HEK293 (cell line): ENCODE results near the gene RABGGTA.

Experiments used
- CTCF ChIA-PET: fragments of 350-600 bp; formaldehyde crosslinking; extraction: SDS; loops from one replicate; lab custom pipeline; 2021; ENCODE audit warnings: antibody characterized with exemption; lab: Yijun Ruan, JAX
- POLR2A ChIA-PET: fragments of 300-600 bp; formaldehyde crosslinking; extraction: SDS; loops from one replicate; lab custom pipeline; 2020; ENCODE audit warnings: antibody characterized with exemption, inconsistent platforms; lab: Yijun Ruan, JAX
- H3K27ac ChIP-seq: fragments of 200-500 bp; sonication (Bioruptor generic); 2 replicates; pipeline ENCODE4 v1.5.1; 2014; ENCODE audit warnings: low read depth, low read length, control low read depth, inconsistent platforms; ENCODE audit errors: extremely low read depth
- H3K36me3 ChIP-seq, 2 experiments: fragments of 200-500 bp in 1 of 2; sonication (Bioruptor generic) in 1 of 2; 1 replicate in 1 of 2; 2 replicates in 1 of 2; pipeline ENCODE4 v1.5.1; 2014 to 2017; ENCODE audit warnings: inconsistent platforms in 2 of 2, low read length in 2 of 2; ENCODE audit not compliant: control insufficient read depth in 2 of 2, insufficient read depth in 1 of 2
- H3K4me1 ChIP-seq: fragments of 200-500 bp; sonication (Bioruptor generic); 2 replicates; pipeline ENCODE4 v1.5.1; 2014; ENCODE audit warnings: mild to moderate bottlenecking, low read length, inconsistent platforms; ENCODE audit not compliant: control insufficient read depth, insufficient read depth
- H3K4me3 ChIP-seq: 2 replicates; pipeline ENCODE4 v1.5.1; 2011; ENCODE audit warnings: low read depth, mild to moderate bottlenecking, control low read depth, low read length, moderate library complexity
- H3K9me3 ChIP-seq: fragments of 200-500 bp; sonication (Bioruptor generic); 2 replicates; pipeline ENCODE4 v1.5.1; 2014; ENCODE audit warnings: low read depth, low read length, inconsistent platforms; ENCODE audit not compliant: control insufficient read depth, insufficient read depth
- BCL6B ChIP-seq: fragments of 450-650 bp; formaldehyde crosslinking; IDR thresholded peaks from 2 replicates; pipeline ENCODE4 v1.5.1; 2017; ENCODE audit warnings: missing biosample characterization, missing genetic modification characterization
- ELK4 ChIP-seq: IDR thresholded peaks from 2 replicates; pipeline ENCODE4 v1.6.1; 2011; ENCODE audit warnings: mild to moderate bottlenecking, low read depth, low read length, borderline replicate concordance
- HOXC10 ChIP-seq: sonication (generic); formaldehyde crosslinking; IDR thresholded peaks from 2 replicates; pipeline ENCODE4 v1.8.1; 2023; ENCODE audit warnings: mild to moderate bottlenecking, missing genetic modification reagents
- KLF16 ChIP-seq: fragments of 450-650 bp; formaldehyde crosslinking; IDR thresholded peaks from 2 replicates; pipeline ENCODE4 v1.5.1; 2017; ENCODE audit warnings: missing biosample characterization, missing genetic modification characterization
- KLF8 ChIP-seq: fragments of 450-650 bp; formaldehyde crosslinking; IDR thresholded peaks from 2 replicates; pipeline ENCODE4 v1.5.1; 2016; ENCODE audit warnings: missing biosample characterization, missing genetic modification characterization
- REST ChIP-seq: fragments of 450-650 bp; formaldehyde crosslinking; IDR thresholded peaks from 2 replicates; pipeline ENCODE4 v1.5.1; 2016; ENCODE audit warnings: missing biosample characterization, missing genetic modification characterization
- ZBTB17 ChIP-seq: fragments of 450-650 bp; formaldehyde crosslinking; IDR thresholded peaks from 2 replicates; pipeline ENCODE4 v1.5.1; 2016; ENCODE audit warnings: missing biosample characterization, missing genetic modification characterization
- ZBTB49 ChIP-seq: fragments of 450-650 bp; formaldehyde crosslinking; IDR thresholded peaks from 2 replicates; pipeline ENCODE4 v1.5.1; 2016; ENCODE audit warnings: missing biosample characterization, missing genetic modification characterization, low read depth
- ZNF169 ChIP-seq: fragments of 450-650 bp; formaldehyde crosslinking; IDR thresholded peaks from 2 replicates; pipeline ENCODE4 v1.5.1; 2016; ENCODE audit warnings: missing biosample characterization, missing genetic modification characterization
- ZNF214 ChIP-seq: fragments of 450-650 bp; formaldehyde crosslinking; IDR thresholded peaks from 2 replicates; pipeline ENCODE4 v1.5.1; 2017; ENCODE audit warnings: missing biosample characterization, mild to moderate bottlenecking, missing genetic modification characterization, borderline replicate concordance
- ZNF24 ChIP-seq: fragments of 450-650 bp; formaldehyde crosslinking; IDR thresholded peaks from 2 replicates; pipeline ENCODE4 v1.5.1; 2016; ENCODE audit warnings: missing biosample characterization, missing genetic modification characterization
- ZNF280D ChIP-seq: fragments of 450-650 bp; formaldehyde crosslinking; IDR thresholded peaks from 2 replicates; pipeline ENCODE4 v1.5.1; 2016; ENCODE audit warnings: missing biosample characterization, missing genetic modification characterization
- ZNF302 ChIP-seq: fragments of 450-650 bp; formaldehyde crosslinking; IDR thresholded peaks from 2 replicates; pipeline ENCODE4 v1.5.1; 2016; ENCODE audit warnings: missing biosample characterization, missing genetic modification characterization, low read depth
- ZNF398 ChIP-seq: fragments of 450-650 bp; formaldehyde crosslinking; IDR thresholded peaks from 2 replicates; pipeline ENCODE4 v1.5.1; 2017; ENCODE audit warnings: missing biosample characterization, missing genetic modification characterization
- ZNF416 ChIP-seq: fragments of 450-650 bp; formaldehyde crosslinking; IDR thresholded peaks from 2 replicates; pipeline ENCODE4 v1.5.1; 2016; ENCODE audit warnings: missing biosample characterization, missing genetic modification characterization
- ZNF488 ChIP-seq: fragments of 450-650 bp; formaldehyde crosslinking; IDR thresholded peaks from 2 replicates; pipeline ENCODE4 v1.5.1; 2016; ENCODE audit warnings: missing biosample characterization, missing genetic modification characterization
- ZNF639 ChIP-seq: fragments of 450-650 bp; formaldehyde crosslinking; IDR thresholded peaks from 2 replicates; pipeline ENCODE4 v1.5.1; 2016; ENCODE audit warnings: missing biosample characterization, missing genetic modification characterization
- ZNF704 ChIP-seq: fragments of 450-650 bp; formaldehyde crosslinking; IDR thresholded peaks from 2 replicates; pipeline ENCODE4 v1.5.1; 2016; ENCODE audit warnings: missing biosample characterization, missing genetic modification characterization
- ZNF776 ChIP-seq: fragments of 450-650 bp; formaldehyde crosslinking; IDR thresholded peaks from 2 replicates; pipeline ENCODE4 v1.5.0; 2017; ENCODE audit warnings: missing biosample characterization, missing genetic modification characterization, borderline replicate concordance
- ZNF843 ChIP-seq: fragments of 450-650 bp; formaldehyde crosslinking; IDR thresholded peaks from 2 replicates; pipeline ENCODE4 v1.5.1; 2016; ENCODE audit warnings: missing biosample characterization, missing genetic modification characterization

The RABGGTA gene

GRCh38 chr14:24272467-24272866 lies 1.1 kb upstream of the RABGGTA start:
- ChIA-PET CTCF (interaction anchor here (0.6 to 3.0 kb wide), 8 partner anchors 8 to 61 kb away, joined by 3 to 15 read pairs (median 4); partner anchors contain the start of gene TINF2), POLR2A (interaction anchor here (1.2 to 2.4 kb wide), 3 partner anchors 9 to 25 kb away, joined by 3 to 14 read pairs (median 12); no protein-coding TSS in a partner anchor)
- Histone ChIP-seq H3K4me3 (no peak overlapping the region), H3K27ac (no peak overlapping the region), H3K36me3 (peaks cover 0 to 18% of the 10 kb centered on the region in 2 experiments; a peak in 1 of 3 replicates), H3K4me1 (peaks cover 3% of the 10 kb centered on the region; the same call in 1 of the 2 replicates), H3K9me3 (no peaks in the 10 kb centered on the region)
- TF ChIP-seq ZBTB49 (tag by site-specific recombination), result no peak
- no peak for TF ChIP-seq ZNF214 (tag by site-specific recombination)
- no peak for TF ChIP-seq BCL6B (tag by site-specific recombination)
- TF ChIP-seq ZNF639 (tag by site-specific recombination), result no peak
- no peak for TF ChIP-seq ZNF24 (tag by site-specific recombination)
- no peak for TF ChIP-seq ELK4
- TF ChIP-seq ZNF416, result no peak
- TF ChIP-seq ZNF169 (tag by site-specific recombination), result no peak
- no peak for TF ChIP-seq ZNF776
- TF ChIP-seq ZNF488, result no peak
- TF ChIP-seq ZNF843, result no peak
- no peak for TF ChIP-seq KLF8
- TF ChIP-seq ZNF398 (tag by site-specific recombination), result no peak
- TF ChIP-seq REST, result no peak
- no peak for TF ChIP-seq ZNF302 (tag by site-specific recombination)
- TF ChIP-seq HOXC10 (CRISPR knock-in tag), result no peak
- TF ChIP-seq ZNF280D (tag by site-specific recombination), result no peak
- no peak for TF ChIP-seq KLF16 (tag by site-specific recombination)
- no peak for TF ChIP-seq ZNF704 (tag by site-specific recombination)
- TF ChIP-seq ZBTB17 (tag by site-specific recombination), result no peak
